Progenitor cell of endocrine pancreas (in vitro differentiated cells): ENCODE results near the gene ATP4B. TPM values are rescaled to one million over a fixed set of nuclear protein-coding genes. Genes with fewer than 3 reads are reported as not detected.

Source experiments
- DNase-seq: peaks from one replicate; pipeline ENCODE4 v3.0.0; 2021; ENCODE audit warnings: low spot score; ENCODE audit not compliant: unreplicated experiment
- H3K27ac Mint-ChIP-seq: 2 replicates; pipeline ENCODE4 v1.8.0; 2021; ENCODE audit warnings: mild to moderate bottlenecking, moderate library complexity, mixed read lengths
- H3K27me3 Mint-ChIP-seq: 2 replicates; pipeline ENCODE4 v1.8.0; 2021; ENCODE audit warnings: mixed read lengths
- H3K36me3 Mint-ChIP-seq: 2 replicates; pipeline ENCODE4 v1.8.0; 2022; ENCODE audit warnings: mixed read lengths; ENCODE audit not compliant: insufficient read depth
- H3K4me1 Mint-ChIP-seq: 2 replicates; pipeline ENCODE4 v1.8.0; 2021; ENCODE audit warnings: low read depth, mixed read lengths
- H3K4me3 Mint-ChIP-seq: 2 replicates; pipeline ENCODE4 v1.8.0; 2021; ENCODE audit warnings: low read depth, mild to moderate bottlenecking, moderate library complexity, mixed read lengths
- H3K9me3 Mint-ChIP-seq: 2 replicates; pipeline ENCODE4 v1.8.0; 2021; ENCODE audit warnings: low read depth, mixed read lengths
- total RNA-seq: library from RNA; stranded (reverse); gene quantifications from 2 replicates; pipeline ENCODE4 v1.2.1, GENCODE V29; 2021
- TF ChIP-seq, protein P1 (sequence below): fragments of 200-600 bp; sonication (generic); IDR thresholded peaks from one replicate; pipeline ENCODE4 v1.5.0; 2021; ENCODE audit warnings: antibody characterized with exemption, mild to moderate bottlenecking; ENCODE audit not compliant: unreplicated experiment

The ATP4B gene
- total RNA-seq, 1 donor from 2014 or later = not detected

DNA sequence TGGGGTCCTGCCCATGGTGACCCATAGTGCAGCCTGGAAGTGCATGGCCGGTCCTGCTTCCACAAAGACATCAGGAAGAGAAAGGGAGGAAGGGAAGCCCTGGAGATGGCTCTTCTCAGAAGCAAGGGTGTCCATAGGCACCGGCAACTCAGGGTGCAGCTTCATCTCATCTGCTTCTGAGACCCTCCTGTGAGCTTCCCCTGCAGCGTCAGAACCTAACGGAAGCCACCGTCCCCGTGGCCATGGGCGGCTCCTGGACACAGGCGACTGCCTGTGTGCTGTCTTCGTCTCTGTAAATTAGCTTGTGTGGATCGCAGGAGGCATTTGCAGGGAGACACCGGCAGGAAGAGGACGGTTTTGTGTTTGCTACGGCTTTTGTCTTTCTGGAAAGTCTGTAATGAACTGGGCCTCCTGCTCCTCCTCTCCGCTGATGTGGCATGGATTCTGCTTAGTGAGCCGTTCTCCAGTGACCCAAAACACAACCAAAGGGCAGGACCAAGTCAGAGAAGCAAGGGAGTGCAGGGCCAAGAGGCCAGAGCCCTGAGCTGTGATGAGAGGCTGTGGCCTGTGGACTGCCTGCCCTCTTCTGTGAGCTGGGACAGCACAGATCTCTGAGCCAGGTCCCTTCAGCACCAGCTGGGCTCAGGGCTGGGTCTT, 2.5 kb downstream of the ATP4B start:
- no peak overlapping the region for H3K27ac Mint-ChIP-seq
- TF ChIP-seq, protein P1, sequence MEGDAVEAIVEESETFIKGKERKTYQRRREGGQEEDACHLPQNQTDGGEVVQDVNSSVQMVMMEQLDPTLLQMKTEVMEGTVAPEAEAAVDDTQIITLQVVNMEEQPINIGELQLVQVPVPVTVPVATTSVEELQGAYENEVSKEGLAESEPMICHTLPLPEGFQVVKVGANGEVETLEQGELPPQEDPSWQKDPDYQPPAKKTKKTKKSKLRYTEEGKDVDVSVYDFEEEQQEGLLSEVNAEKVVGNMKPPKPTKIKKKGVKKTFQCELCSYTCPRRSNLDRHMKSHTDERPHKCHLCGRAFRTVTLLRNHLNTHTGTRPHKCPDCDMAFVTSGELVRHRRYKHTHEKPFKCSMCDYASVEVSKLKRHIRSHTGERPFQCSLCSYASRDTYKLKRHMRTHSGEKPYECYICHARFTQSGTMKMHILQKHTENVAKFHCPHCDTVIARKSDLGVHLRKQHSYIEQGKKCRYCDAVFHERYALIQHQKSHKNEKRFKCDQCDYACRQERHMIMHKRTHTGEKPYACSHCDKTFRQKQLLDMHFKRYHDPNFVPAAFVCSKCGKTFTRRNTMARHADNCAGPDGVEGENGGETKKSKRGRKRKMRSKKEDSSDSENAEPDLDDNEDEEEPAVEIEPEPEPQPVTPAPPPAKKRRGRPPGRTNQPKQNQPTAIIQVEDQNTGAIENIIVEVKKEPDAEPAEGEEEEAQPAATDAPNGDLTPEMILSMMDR = no peak
- H3K9me3 Mint-ChIP-seq = no peaks in the 10 kb centered on the region
- H3K4me1 Mint-ChIP-seq = peaks cover 2% of the 10 kb centered on the region
- DNase-seq = no peak
- no peak overlapping the region for H3K4me3 Mint-ChIP-seq
- H3K27me3 Mint-ChIP-seq = no peaks in the 10 kb centered on the region
- H3K36me3 Mint-ChIP-seq = no peaks in the 10 kb centered on the region

DNA sequence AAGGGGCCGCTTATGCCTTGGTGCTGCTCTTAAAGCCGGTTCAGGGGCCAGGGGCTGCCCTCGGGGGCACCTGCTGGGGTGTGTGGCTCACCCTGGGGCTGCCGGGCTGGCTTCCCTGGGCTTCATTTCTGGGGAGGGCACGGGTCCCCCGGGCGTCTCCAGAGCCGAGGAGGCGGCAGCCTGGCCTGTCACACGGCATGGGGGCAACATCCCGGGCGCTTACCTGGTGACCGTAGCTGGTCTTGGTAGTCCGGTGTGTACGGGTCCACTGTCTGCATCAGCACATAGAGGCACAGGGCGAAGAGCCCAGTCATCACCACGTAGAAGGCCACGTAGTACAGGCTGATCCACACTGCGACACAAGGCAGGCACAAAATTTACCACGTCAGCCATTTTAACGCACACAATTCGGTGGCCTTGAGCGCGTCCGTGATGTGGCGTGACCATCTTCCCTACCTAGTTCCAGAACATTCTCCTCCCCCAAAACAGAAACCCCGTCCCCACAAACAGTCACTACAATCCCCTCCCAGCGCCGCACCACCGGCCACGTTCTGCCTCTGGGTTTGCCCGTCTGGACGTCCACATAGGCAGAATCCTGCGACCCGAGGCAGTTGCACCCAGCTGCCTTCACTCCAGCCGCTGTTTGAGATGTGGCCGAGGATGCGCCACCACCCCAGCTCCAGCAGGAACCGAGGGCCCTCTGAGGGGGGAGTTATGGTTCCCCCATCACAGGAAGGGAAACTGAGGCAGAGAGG, 3.2 kb downstream of the ATP4B start:
- H3K27ac Mint-ChIP-seq = no peak overlapping the region
- H3K27me3 Mint-ChIP-seq = no peaks in the 10 kb centered on the region
- H3K4me3 Mint-ChIP-seq = no peak overlapping the region
- TF ChIP-seq, protein P1 = no peak
- peaks cover 2% of the 10 kb centered on the region for H3K36me3 Mint-ChIP-seq
- peaks cover 2% of the 10 kb centered on the region for H3K4me1 Mint-ChIP-seq
- H3K9me3 Mint-ChIP-seq = no peaks in the 10 kb centered on the region
- no peak for DNase-seq

DNA sequence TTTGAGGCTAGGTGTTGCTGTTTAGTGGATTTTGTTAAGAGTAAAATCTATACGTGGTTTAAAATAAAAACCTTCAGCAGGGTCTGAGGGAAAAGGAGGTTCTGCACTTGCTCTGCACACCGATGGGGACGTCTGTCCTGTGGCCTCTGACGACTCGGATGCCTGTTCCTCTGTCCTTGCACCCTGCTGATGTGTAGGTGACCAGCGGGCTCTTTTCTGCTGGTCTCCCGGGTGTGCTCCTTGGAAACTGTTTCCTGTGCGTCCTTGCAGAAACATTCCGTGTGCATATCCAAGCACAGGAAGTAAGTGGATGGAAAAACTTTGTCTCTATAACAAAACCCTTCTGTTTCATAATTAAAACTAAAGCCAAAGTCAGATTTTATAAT, 3.8 kb downstream of the ATP4B start:
- no peaks in the 10 kb centered on the region for H3K27me3 Mint-ChIP-seq
- peaks cover 2% of the 10 kb centered on the region for H3K4me1 Mint-ChIP-seq
- H3K9me3 Mint-ChIP-seq = no peaks in the 10 kb centered on the region
- no peak overlapping the region for H3K27ac Mint-ChIP-seq
- DNase-seq = no peak
- TF ChIP-seq, protein P1 = no peak
- H3K4me3 Mint-ChIP-seq = no peak overlapping the region
- peaks cover 4% of the 10 kb centered on the region for H3K36me3 Mint-ChIP-seq

DNA sequence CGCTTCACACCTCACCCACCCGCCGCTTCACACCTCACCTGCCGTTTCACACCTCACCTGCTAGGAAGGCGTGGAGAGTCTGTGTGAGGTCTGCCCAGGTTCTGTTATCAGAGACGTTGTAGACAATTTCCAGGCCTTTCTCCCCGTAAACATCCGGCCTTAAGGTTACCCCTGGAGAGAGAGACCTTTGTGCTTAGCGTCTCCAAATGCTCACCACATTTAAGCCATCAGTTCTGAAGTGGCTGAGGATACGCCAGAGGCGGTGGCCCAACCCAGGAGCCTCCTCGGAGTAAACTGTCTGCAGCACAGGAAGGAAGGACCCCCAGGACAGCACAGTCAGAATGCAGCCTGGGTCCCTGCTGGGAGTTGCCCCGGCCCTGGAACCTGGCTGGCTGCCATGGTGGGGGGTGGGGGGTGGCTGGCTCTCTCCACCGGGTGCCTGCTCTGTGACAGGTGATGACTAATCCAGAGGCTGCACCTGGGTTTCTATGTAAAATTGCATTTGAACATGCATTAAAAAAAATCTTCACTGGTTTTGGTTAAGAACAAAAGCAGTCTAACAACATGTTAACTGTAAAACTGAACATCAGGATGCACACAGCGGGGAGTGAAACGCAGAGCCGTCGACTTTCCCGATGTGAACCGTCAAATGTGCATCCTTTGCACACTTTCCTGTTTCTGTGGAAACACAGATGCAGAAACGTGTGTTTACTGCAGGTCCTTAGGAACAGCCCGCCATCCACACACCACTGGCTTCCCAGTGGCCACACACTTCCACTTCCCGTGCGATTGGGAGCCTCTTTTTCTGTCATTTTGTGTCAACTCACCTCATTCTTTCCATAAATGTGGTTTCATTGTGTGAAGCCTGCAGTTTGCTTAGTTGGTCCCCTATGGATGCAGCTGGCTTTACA, 4.5 kb downstream of the ATP4B start:
- Mint-ChIP-seq H3K9me3 (no peaks in the 10 kb centered on the region), H3K27me3 (no peaks in the 10 kb centered on the region), H3K4me1 (peaks cover 2% of the 10 kb centered on the region), H3K36me3 (peaks cover 4% of the 10 kb centered on the region), H3K27ac (no peak overlapping the region), H3K4me3 (no peak overlapping the region)
- no peak for DNase-seq
- TF ChIP-seq, protein P1 = no peak
